ENCODE measurements around the gene IRS4.

Gene IRS4

DNA sequence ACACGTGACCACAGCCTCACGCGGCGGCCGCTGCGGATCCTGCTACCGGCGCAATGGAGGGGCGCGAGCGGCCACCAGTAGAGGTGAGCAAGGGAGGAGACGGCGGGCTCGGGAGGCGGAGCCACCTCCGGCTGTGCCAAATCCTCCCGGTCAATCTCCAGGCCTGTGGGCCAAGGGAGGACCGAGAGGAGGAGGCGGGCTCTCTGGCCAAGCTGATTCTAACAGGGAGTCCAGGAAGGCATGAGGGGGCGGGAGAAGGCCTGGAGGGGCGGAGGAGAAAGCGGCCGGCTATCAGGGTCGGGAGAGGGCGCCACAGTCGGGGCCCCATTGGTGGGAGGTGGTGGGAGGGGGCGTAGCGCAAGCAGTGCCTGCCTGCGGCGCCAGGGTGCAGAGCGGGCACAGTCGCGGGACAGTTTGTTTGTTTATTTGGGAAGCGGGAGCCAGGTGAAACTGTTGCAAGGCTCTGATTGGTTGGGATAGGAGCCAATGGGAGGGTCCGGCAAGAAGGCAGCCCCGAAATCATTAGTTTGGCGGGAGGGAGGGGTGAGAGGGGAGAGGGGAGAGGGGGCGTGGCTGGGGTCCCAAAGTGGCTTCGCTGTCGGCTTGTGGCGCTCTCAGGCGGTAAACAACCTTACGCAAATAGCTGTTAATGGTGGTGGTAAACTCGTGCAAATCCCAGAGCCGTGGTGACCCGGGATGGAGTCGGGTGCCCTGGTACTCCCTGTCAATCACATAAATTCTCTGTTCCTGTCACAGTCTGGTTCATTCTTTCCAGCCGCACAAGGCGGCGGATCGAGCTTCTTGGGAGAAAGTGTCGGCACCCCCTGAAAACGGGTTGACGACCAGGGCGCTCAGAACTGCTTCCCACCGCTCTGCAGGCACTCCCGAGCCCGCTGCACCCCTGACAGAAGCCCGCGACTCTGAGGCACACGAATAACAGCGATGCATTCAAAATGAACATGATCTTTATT, at the start of gene IRS4:
TSS of gene IRS4 (minus strand) at position 55 of the 971 bp plus-strand sequence.
- no peak for DNase-seq (ENCODE audit: low spot score)

DNA sequence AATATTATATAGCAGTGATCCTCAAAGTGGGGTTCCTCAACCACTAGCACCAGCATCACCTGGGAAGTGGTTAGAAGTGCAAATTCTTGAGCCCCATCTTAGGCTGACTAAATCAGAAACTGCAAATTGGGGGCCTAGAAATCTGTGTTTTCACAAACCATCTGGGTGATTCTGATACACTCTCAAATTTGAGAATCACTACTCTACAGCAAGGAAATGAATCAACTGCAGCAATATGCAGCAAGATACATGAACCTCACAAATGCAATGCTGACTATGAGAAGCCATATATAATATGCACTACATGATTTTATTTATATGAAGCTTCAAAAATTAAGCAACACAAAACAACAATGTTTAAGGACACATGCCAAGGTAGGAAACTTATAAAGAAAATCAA, 36.2 kb upstream of the IRS4 start:
- DNase-seq (ENCODE audit: low spot score) = no peak

DNA sequence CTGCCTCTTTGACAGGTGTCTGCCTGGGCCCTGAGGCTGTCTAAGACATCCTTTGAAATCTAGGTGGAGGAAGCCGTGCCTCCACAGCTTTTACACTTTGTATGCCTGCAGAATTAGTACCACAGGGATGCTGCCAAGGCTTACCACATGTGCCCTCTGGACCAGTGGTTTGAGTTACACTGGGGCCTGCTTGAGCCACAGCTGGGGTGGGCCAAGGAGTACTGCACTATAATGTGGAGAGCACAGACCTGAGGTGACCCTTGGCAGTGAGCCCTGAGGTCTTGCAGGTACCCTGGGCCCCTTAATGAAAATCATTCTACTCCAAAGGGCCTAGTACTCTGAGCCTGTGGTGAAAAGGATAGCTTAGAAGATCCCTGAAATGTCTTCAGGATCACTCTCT, 27.2 kb upstream of the IRS4 start:
- DNase-seq (ENCODE audit: low spot score) = no peak

DNA sequence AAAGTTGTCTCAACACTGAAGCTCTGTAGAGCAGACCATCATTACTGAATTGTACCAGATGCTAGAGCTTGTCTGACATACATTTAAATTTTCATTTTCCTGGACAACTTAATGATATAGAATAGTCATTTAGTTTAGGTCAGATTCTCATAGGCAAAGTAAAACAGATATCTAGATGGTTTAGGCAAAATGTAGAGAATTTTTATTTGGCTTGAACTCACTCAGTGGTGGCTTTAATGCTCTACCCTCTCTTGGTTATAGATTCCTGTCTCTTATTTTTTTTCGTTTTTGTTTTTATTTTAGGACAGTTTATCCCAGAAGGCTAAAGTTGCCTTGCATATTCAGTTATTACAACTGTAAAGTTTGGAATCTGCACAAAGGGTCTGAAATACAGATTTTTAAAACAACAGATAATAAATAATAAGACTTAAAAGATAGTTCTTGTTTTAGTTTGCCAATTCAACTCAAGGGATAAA, 4.0 kb upstream of the IRS4 start:
- no peak for DNase-seq (ENCODE audit: low spot score)

DNA sequence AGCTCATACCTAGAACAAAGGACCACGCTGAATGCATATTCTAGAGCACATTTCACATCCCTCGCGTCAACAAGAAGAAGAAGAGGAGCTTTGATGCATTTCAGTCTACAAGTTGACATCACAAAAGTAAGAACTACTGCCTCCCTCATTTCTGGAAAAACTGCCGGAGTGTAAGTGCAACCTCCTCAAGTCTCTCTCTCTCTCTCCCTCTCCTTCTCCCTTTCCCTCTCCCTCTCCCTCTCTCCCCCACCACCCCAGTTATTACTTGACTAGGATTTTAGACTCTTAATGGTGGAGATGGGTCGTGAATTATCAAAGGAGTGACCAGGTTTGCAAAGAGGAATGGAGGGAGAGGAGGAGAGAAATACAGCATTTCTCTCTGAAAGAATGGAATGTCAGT, 1.4 kb upstream of the IRS4 start:
- no peak for DNase-seq (ENCODE audit: low spot score)

DNA sequence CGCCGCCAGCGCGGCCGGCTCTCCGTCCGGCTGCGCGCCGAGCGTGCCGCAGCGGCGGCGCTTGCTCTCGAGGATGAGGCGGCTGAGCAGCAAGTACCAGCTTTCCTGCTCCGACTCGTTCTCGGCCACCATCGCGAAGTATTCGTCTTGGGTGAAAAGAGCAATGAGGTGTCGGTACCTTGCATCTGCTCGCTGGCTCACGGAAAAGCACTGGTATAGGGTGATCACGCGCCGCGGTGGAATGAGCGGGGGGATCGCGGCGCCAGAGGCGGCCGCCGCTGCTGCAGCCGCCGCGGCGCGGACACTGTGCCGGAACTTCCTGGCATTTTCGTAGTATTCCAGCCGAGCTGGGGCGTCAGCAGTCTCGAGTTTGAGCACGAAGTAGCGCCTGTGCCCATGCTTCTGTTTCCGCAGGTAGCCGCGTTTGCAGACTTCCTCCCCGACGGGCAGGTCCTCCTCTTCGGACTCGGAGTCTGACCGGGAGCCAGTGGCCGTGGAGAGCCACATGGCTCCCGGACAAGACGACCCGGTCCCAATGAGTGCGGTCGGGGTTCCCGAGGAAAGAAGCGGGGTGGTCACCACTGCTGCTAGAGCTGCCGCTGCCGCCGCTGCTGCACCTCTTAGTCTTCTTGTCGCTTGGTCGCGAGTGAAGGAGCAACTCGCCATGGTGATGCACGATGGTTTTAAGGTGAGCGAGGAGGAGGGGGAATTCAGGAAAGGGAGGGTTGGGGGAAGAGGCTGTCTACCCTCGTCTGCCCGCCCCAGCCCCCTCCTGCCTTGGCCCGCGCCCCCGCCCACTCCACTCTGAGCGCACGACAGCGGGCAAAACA, 469 bp downstream of the IRS4 start:
- DNase-seq (ENCODE audit: low spot score) = no peak

DNA sequence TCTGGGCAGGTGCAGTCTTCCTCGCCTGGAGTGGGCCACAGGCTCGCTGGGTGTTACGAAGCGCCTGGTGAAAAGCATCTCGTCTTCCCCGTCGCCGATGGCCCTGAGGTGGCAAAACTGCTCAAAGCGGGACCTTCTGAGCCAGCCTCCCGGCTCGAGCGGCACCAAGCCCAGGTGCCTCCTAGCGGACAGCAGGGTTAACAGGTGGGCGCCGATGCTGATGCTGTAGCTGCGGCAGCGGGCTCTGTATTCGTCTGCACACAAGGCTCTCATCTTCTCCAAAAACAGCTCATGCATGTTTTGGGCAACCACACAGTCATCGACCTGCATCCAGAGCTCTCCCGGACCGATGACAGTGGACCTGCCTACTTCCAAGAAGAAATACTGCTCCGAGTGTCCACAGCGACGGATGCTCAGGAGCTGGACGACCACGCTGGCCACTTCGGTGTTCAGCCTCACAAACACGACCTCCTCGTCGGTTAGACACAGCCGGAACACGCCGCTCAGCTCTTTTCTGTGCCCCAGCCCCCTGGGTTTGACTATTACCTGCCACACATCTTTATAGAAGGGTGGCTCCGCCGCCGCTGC, 1.2 kb downstream of the IRS4 start:
- DNase-seq (ENCODE audit: low spot score) = no peak

DNA sequence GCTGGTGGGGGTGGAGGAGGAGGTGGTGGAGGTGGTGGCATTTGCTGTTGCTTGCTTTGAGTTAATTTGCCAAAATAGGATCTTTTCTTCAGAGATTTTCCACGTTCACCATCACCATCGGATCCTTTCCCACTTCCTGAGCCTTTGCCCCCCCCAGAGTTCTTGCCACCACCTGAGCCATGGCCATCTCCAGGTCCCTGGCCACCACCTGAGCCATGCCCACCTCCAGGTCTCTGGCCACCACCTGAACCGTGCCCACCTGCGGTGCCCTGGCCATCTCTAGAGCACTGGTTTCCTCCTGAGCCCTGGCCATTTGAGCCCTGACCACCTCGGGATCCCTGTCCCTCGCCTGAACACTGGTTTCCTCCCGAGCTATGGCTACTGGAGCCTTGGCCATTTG, 1.9 kb downstream of the IRS4 start:
- no peak for DNase-seq (ENCODE audit: low spot score)

DNA sequence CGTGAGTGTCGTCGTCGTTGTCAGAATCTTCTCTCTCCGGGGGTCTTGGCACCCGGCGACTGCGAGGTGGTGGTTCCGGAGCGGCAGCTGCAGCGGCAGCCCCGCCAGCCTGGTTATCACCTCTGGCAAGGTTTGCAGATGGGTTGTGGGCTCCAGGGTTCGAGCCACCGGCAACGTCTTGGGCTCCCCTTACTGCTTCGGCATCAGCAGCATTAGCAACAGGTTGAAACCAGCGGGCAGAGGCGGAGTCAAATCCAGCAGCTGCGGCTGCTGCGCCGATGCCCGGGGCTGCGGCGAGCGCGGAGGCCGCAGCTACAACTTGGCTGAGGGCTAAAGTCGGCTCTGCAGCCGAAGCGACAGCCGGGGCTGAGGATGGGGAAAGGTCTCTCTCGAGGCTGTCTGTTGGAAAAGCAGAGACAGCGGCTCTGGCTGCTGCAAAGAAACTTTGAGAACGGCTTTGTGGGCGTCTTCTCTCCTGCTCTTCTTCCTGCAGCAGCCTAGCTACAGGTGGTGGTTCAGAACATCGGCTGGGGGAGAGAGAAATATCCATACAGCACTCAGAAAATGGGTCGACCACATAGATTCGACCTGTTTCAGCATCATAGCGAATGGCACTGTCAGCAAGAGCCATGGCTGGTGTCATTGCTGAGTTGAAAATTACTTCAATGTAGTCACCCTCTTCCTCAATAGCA, 3.6 kb downstream of the IRS4 start:
- DNase-seq (ENCODE audit: low spot score) = no peak

DNA sequence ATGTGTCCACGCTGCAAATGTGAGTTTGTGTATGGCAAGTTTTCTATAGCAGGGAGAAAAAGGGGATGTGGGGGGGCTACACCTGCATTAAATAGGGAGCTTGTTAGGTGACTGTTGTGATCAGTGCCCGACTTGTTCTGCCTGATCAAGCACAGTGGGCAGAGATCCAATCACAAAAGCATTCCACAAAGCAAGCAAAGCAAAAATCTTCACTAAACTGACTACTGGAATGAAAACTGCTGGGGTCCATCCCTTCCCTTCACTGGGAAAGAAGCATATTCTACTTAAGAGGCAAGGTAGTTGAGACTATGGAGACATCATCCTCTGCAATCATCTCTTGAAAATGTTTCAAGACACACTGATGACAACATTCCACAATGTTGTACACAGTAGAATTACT, 5.2 kb downstream of the IRS4 start:
- no peak for DNase-seq (ENCODE audit: low spot score)

DNA sequence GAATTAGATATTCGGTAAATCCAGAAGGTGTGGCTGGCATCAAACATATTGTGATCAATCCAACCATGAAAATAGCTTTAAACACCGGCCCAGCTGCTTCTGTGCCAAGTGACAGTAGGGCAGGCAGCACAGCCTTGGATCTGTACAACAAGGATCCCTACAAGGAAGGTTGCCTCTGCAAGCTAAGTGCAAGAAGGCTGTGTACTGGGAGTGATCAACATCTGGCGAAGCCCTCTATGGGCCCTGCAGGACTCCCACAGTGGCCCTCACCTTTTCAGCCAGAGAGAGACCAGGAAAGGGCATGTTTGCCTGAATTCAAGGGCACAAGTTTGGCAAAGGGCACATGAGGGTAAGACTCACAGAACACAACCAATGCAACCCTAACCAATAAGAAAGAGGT, 9.6 kb downstream of the IRS4 start:
- DNase-seq (ENCODE audit: low spot score) = no peak

DNA sequence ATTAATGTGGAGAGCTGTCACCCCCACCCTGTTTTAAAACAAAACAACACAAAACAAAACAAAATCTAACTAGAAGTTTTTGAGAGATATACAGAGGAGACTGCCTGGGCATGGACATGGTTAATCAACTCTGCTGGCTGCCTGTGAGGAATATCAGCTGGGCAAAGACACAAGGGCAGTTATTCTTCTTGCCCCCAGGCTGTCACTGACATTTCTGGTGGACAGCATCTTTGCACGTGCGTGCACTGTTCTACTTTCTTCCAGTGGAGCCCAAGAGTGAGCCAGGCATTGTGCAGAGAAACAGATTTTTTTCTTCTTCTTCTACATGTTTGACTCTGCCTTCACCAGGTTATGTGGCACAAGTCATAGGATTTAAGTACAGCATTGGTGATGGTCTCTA, 13.8 kb downstream of the IRS4 start:
- DNase-seq (ENCODE audit: low spot score) = no peak

DNA sequence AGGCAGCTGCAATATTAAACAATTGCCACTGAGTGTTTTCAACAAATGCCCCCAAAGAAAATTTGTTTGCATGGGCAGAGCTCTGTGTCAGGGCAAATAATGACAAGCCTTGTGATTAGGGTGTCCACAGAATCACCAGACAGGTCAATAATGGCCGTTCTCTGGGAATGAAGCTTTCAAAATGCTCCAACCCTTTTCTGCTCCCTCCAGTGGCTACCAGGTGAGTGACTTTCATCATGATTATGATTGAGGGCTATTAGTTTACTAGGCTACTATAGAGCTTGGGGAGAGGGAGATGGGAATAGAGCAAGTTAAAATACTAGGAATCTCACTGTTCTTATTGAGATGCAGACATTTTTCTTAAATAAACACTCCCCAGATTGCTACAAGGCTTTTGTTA, 23.5 kb downstream of the IRS4 start:
- DNase-seq (ENCODE audit: low spot score) = no peak

DNA sequence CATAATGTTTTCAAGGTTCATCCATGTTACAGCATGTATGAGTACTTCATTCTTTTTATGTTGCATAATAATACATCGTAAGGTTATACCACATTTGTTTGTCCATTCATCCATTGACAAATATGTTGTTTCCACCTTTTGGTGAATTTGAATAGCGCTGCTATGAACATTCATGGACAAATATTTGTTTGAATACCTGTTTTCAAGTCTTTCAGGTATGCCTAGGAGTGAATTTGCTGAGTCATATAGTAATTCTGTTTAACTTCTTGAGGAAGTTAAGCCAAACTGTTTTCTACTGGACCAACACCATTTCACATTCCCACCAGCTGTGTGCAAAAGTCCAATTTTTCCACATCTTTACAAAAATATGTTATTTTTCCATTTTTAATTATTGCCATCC, 31.5 kb downstream of the IRS4 start:
- DNase-seq (ENCODE audit: low spot score) = no peak

DNA sequence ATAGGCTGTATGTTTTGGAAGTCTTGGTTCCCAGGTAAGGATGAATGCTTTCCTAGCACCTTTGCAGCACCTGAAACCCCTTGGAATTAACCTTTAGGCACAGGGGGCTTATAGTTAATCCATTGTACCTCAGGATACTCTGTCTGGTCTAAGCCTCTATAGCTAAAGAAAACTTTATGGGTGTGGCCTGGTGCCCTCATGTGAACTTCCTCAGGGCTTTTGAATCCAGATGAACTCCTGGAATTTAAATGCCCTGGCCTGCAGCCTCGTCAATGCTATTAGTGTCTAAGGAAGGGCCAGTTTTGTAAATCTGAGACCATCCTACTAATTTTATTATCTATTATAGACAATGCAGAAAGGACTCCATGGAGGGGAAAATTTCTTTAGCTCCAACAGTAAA, 33.8 kb downstream of the IRS4 start:
- no peak for DNase-seq (ENCODE audit: low spot score)

DNA sequence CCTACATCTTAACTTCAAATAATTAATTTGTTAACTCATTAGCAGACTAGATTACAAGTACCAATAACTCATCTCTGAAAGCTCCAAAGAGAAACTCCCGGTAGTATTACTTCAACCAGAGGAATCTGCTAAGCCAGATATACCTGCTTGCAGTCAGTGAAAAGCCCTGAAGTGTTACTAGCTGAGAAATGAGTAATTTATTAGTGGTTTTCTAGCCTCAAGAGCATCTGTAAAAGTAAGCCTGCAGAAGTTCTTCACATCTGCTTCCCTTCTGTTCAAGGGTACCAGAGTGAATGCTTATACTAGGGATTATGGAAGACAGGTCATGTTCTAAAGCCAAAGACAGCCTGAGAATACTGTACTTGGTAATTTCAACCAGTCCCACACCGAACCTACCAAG, 34.7 kb downstream of the IRS4 start:
- no peak for DNase-seq (ENCODE audit: low spot score)

DNA sequence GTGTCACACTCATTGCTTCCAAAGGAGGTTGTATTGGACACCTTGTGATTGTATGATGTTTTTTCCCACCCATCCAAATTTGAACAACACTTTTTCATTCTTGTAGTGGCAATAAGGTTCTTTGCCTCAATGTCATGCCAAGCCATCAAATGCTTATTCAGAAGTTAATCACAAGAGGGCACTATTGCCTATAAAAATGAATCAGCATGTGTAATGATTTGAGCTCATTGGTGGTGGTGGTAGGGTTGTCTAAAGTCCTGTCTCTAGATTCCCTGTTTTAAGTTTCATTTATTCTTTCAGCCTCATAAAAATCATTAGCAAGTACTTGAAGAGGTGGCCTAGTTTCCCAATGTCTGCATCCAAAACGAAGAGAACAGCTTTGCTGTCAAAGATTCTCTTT, 37.0 kb downstream of the IRS4 start:
- DNase-seq (ENCODE audit: low spot score) = peak; percentile 41

DNA sequence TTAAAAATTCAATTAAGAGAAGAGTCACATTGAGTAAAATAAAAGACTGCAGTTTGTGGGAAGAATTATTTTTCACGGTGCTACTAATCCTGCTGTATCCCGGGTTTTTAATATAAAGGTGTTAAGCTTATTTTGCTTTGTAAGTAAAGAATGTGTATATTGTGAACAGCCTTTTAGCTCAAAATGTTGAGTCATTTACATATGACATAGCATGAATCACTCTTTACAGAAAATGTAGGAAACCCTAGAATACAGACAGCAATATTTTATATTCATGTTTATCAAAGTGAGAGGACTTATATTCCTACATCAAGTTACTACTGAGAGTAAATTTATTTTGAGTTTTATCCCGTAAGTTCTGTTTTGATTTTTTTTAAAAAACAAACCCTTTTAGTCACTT, 39.7 kb downstream of the IRS4 start:
- DNase-seq (ENCODE audit: low spot score) = no peak
